Retinal pigment epithelial cell (primary cell): ENCODE measurements around the gene DCTN3.

Experiments used
- DNase-seq: peaks from one replicate; pipeline ENCODE4 v3.0.0-alpha.2; 2010; ENCODE audit warnings: low read depth
- H3K4me3 ChIP-seq: 2 replicates; pipeline ENCODE4 v1.5.1; 2011; ENCODE audit warnings: mild to moderate bottlenecking, low read length, control low read depth, moderate library complexity
- TF ChIP-seq, protein P1 (sequence below): conservative IDR thresholded peaks from 2 replicates; pipeline ENCODE4 v1.5.1; 2011; ENCODE audit warnings: low read depth, low read length, control low read depth, inconsistent platforms

DCTN3 gene

DNA sequence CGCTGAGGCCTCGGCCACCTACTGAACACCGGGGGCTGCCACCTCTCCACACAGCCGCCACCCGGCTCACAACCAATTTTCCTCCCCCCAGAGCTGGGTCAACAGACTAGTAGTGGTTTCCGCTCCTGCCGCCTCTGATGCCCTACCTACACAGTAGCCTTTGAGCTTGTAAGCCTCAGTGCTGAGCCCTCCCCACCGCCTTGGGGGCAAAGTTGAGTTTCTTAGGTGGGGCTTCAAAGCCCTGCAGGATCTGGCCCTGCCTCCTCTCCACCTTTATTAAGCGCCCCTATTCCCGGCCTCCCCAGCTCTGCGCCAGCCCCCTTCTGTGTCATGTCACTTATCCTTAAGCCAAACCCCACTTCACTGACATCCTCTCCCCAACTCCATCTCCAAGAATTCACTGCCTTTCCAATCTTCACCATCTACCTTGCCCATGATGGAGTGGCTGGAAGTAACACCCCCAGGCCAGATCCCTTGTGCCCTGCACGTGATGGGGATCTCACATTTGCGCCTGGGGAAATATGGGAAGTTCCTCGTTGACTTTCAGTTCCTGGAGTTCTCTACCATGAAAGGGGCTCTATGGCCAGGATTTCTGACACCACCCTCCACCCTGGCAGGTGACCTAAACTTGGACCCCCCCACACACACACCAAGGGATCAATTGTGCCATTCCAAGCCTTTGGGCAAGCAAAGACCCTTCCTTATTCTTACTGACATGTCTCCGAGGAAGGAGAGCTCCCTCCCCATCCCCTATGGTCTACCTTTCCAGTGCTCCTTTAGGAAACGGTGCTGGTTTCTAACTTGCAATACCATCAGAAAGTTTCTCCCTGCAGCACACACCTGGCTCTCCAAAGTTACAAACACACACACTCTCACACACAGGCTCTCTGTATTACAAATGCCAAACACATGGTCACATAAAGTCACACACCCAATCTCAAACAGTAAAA lies 28.1 kb downstream of the DCTN3 start:
- no peak for DNase-seq
- TF ChIP-seq, protein P1, sequence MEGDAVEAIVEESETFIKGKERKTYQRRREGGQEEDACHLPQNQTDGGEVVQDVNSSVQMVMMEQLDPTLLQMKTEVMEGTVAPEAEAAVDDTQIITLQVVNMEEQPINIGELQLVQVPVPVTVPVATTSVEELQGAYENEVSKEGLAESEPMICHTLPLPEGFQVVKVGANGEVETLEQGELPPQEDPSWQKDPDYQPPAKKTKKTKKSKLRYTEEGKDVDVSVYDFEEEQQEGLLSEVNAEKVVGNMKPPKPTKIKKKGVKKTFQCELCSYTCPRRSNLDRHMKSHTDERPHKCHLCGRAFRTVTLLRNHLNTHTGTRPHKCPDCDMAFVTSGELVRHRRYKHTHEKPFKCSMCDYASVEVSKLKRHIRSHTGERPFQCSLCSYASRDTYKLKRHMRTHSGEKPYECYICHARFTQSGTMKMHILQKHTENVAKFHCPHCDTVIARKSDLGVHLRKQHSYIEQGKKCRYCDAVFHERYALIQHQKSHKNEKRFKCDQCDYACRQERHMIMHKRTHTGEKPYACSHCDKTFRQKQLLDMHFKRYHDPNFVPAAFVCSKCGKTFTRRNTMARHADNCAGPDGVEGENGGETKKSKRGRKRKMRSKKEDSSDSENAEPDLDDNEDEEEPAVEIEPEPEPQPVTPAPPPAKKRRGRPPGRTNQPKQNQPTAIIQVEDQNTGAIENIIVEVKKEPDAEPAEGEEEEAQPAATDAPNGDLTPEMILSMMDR = no peak
- no peak overlapping the region for H3K4me3 ChIP-seq

DNA sequence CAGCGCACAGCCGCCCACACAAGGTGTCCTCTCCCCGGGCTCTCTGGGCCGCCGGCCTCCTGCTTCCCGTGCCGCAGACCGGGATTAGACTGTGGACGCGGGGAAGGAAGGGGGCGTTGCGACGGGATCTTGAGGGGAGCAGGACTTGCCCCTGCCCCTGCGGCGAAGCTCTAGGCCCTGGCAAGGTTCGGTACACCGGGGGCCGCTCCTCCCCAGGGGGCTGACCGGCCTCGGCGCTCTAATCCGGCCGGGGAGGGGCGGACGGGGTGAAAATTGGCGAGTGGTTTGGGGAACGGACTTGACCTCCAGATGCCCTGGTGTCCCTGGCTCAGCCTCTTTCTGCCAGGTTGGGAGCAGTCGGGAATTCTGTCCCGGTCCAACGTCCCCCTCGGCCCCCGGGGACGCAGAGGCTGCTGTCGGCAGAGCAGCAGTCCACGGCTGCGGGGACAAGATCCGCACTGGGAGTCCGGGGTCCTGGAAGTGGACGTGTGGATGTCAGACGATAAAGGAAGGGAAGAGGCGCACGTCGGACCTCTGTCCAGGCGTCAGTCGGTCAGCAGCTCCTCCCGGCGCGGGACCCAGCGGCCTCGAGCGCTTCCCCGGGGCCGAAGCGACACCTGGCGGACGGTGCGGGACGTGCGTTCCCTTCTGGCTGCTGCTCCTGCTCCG lies 28.9 kb downstream of the DCTN3 start:
- DNase-seq = no peak
- TF ChIP-seq, protein P1 = peak; percentile 88
- no peak overlapping the region for H3K4me3 ChIP-seq

DNA sequence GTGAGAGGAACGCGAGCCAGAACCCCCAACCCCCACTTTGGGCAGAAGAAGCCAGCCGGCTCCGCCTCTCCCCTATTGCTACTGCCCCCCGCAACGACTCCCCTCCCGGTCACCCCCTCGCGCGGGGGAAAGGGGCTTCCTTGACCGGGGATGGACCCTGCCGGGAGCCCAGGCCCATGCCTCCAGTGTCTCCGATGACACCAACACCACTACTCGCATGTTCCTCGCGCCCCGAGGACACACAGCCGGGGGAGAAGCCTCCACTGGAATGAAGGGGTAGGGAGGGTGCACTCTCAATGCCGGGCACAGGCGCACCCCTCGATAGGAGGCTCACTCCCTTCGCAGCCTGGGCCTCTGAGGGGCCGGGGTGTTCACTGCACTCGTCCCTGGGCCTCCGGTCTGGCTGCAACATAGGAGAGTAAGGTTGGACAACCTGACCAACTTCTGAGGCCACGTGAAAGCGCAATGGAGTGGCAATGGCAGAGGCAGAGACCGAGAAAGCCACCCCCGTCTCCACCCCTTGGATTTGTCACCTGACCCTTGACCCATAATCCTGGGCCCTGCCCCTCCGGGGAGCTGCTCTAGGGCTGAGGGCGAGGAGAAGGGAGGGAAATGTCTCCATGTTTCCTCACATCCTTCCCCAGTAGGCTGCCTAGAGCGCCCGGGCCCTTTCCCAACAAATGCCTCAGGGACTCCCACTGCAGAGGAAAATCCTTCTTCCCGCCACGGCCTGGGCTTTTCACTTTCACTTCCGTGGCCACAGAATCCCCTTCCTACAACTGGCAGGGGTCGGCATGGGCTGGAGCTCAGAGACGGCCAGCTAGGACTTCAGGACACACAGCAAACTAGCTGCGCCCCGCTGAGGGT lies 29.7 kb downstream of the DCTN3 start:
- no peak overlapping the region for H3K4me3 ChIP-seq
- TF ChIP-seq, protein P1 = no peak
- no peak for DNase-seq

DNA sequence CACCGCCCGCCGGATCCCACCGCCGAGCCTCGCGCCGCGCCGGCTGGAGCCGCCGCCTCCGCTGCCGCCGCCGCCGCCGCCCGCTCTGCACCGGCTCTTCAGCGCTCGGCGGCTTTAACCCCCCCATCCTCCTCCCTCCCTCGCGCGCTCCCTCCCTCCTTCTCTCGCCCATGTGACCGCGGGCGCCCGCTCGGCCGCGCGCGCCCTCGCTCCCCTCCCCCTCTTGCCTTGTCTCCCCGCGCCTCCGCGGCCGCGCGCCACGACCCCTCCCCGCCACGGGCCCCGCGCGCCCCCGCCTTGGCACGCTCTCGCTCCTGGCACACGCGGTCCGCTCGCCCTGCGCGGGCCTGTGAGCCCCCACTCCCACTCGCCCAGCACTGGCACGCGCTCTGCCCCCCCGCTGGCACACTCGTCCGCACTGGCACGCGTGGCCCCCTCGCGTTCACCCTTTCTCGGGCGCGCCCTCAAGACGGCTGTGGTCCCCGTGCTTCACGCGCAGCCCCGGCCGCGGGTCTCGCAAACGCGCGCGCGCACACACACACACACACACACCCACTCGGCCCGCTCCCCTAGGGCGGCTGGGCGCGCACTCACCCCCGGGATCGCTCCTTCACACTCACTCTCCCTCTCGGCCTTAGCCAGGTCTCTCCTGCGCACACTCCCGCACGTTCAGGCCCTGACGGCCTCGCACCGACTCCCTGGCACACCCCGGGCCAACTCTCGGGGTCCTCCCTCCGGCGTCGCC lies 30.5 kb downstream of the DCTN3 start, which contains the start of gene CNTFR:
TSS of gene CNTFR (minus strand) at position 89 of the 745 bp plus-strand sequence. CDS start 20,743 bp downstream, outside the sequence.
- no peak for DNase-seq
- TF ChIP-seq, protein P1 = no peak
- H3K4me3 ChIP-seq = peak within 1 kb of the TSS; percentile 12

DNA sequence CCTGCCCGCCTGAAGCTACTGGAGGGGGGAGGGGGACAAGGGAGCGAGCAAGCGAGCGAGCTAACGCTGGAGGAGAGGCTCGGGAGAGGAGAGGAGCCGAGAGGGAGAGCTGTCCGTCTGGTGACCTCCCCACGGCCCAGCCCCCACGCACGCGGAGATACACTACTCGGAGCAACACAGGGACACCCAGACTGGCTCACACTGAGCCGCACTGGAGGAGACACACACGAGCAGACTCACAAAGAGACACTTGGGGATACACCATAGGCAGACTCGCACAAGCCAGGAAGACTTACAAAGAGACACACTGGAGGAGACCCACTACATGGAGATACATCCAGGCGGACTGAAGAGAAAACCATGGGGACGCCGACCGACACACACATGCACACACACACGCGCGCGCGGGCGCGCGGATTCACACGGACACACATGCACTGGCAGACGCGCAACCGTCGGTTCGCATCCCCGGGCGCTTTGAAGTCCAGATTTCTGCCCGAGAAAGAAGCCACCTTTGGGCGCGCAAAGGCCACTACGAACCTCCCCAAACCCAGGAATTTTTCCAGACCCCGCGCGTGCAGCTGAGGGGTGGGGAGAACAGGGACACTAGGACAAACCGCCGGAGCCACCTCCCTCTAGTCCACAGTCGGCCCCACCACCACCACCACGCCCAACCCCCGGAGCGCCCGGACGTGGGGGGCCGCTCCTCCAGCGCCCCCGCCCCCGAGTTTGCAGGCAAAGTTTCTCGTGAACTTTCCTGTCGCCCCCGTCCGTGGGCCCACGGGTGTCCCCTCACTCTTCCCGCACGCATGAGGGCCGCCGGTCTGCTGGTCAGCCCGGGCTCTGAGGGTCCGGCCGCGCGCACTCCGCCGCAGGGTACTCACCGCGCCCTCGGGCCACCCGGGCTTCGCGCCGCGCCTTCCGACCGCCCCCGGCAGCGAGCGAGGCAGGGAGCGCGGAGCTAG lies 31.3 kb downstream of the DCTN3 start:
- TF ChIP-seq, protein P1 = no peak
- no peak for DNase-seq
- H3K4me3 ChIP-seq = no peak overlapping the region
